IPS-18c (cell line): ENCODE data around the gene CERS5.

Experiments used
- H3K4me3 ChIP-seq: 2 replicates; pipeline ENCODE4 v1.7.0; 2013; ENCODE audit warnings: low read depth, mild to moderate bottlenecking, low read length, moderate library complexity; ENCODE audit not compliant: insufficient read depth
- H3K9me3 ChIP-seq: one replicate; pipeline ENCODE4 v1.6.1; 2013; ENCODE audit warnings: mild to moderate bottlenecking, low read length, moderate library complexity; ENCODE audit not compliant: control insufficient read depth, insufficient read depth

The CERS5 gene, protein sequence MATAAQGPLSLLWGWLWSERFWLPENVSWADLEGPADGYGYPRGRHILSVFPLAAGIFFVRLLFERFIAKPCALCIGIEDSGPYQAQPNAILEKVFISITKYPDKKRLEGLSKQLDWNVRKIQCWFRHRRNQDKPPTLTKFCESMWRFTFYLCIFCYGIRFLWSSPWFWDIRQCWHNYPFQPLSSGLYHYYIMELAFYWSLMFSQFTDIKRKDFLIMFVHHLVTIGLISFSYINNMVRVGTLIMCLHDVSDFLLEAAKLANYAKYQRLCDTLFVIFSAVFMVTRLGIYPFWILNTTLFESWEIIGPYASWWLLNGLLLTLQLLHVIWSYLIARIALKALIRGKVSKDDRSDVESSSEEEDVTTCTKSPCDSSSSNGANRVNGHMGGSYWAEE

DNA sequence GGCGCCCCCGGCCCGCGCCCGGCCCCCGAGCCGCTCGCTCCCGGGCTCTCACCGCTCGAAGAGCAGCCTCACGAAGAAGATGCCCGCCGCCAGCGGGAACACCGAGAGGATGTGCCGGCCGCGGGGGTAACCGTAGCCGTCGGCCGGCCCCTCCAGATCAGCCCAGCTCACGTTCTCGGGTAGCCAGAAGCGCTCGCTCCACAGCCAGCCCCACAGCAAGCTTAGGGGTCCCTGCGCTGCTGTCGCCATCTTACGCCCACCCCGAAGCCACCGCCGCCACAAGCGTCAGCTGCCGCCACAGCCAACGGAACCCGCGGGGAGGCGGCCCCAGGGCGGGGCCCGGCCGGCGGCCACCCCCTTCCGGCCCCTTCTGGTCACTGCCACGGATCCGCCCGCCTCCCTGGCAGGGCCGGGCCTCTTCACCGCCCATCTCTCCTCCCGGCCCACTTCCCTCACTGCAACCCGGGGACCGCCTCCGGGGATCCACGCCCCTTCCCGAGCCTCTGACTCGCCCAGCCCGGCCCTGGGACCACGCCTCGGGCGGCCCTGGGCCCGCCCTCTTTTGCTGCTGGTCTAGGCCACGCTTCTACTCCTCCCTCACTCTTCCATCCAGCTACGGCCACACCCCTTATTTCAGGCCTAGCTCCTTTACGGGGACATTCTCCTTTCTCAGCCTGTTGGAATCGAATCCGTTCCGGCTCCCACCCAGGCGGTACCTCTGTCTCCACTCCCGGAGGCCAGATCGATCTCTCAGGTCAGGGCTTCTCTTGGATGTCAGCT lies at the start of gene CERS5:
Gene CERS5, minus strand, starts transcription at position 321 of the 780 bp plus-strand sequence. Its CDS starts 72 bp downstream, at position 249.
- Histone ChIP-seq H3K9me3 (no peaks in the 10 kb centered on the region), H3K4me3 (peak within 1 kb of the TSS; percentile 83)

DNA sequence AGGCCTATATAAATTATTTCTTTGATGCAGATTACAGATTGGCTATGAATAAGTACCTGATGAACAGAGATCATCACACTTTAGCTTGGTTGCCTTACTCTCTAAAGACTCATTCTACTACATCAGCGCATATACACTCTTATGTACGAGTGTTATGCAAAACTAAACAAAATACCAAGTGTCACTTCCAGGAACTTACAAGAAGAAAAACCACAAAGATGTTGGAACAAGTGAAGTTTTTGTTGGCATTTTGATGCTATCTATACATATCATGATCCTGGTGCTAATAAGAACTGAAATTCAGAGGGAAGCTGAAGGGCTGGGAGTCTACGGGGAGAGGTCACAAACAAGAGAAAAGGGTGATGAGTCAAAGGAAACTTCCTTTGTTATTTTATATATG lies 47.9 kb upstream of the CERS5 start:
- Histone ChIP-seq H3K4me3 (no peak overlapping the region), H3K9me3 (no peaks in the 10 kb centered on the region)

DNA sequence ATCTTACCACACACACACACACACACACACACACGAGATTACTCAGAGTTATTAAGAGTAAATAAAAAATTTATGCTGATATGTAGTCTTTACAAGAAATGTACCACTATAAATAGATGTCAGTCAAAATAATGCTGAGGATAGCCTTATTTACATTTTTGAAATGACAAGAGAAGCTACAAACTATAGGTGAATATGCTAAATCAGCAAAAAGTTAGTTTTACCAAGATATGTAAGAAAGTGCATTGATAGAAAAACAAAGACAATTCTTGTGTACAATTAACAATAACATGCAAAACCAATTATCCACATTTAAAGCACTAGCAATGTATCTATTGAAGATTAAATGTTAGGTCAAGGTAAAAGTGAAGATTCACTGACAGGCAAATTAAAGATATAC lies 46.8 kb upstream of the CERS5 start:
- Histone ChIP-seq H3K4me3 (no peak overlapping the region), H3K9me3 (no peaks in the 10 kb centered on the region)

DNA sequence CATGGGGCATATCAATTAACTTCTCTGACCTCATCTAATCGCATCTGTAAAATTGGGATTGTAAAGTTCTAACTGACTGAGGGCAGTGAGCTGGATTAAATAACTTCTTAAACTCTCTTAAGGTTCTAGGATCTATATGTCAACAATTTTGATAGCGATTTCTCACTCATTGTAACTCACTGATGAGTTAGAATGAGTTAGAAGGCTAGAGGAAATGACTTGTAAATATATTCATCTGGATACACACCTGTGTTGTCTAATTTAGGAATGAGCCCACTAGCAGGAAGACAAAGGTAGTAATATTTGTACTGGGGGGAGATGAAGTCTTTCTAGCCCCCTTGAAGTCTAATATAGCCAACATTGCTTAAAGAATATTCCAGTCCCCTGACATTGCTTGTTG lies 46.3 kb upstream of the CERS5 start:
- no peaks in the 10 kb centered on the region for H3K9me3 ChIP-seq
- no peak overlapping the region for H3K4me3 ChIP-seq

DNA sequence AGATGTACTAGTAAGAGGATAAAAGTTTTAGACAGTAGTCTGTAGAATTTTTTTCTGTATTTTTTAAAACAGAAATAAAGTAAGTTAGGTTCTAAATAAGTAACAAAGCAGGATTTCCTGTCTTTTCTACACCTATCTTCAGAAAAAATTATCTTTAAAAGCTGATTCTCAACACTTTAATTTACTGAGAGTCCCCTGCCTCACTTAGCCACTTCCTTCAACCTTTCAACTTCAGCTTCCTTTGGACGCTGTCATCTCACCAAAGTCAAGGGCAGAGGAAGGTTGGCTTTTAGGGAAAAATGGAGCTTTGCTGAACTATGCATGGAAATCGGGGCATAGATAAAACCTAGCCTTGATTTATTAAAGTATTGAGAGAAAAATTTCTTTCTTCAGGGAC lies 44.9 kb upstream of the CERS5 start:
- no peak overlapping the region for H3K4me3 ChIP-seq
- no peaks in the 10 kb centered on the region for H3K9me3 ChIP-seq

DNA sequence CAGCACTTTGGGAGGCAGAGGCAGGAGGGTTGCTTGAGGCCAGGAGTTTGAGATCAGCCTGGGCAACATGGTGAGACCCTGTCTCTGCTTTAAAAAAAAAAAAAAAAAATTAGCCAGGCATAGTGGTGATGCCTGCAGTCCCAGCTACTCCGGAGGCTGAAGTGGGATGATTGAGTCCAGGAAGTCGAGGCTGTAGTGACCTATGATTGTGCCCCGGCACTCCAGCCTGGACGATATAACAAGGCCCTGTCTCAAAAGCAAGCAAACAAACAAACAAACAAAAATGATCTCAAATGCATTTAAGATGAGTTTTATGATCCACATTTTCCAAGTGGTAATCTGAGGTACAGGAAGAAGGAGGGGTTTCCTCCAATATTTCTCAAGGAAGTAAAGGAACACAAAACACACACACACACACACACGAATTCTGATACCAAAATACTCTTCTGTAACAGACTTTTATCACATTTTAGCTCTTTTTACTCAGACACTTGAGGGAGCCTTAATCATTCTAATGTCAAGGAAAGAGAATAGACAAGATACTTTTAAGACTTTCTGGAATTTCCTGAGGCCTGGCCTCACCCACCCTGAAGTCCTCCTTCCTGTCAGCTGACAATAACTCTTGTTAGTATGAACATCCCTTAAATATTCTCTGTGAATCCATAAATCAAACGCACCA lies 44.4 kb upstream of the CERS5 start:
- Histone ChIP-seq H3K4me3 (no peak overlapping the region), H3K9me3 (no peaks in the 10 kb centered on the region)

DNA sequence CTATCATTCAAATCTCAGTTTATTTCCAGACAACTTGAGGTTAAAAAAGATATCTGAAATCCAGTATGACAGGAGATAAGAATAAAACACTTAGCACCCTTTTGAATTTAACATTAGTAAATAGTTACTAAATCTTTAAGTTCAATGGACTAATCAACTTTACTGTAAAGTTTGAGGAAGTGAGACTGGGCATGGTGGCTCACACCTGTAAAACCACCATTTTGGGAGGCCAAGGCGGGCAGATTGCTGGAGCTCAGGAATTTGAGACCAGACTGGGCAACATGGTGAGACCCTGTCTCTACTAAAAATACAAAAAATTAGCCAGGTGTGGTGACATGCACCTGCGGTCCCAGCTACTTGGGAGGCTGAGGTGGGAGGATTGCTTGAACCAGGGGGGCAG lies 40.3 kb upstream of the CERS5 start:
- H3K9me3 ChIP-seq, result no peaks in the 10 kb centered on the region
- H3K4me3 ChIP-seq, result no peak overlapping the region

DNA sequence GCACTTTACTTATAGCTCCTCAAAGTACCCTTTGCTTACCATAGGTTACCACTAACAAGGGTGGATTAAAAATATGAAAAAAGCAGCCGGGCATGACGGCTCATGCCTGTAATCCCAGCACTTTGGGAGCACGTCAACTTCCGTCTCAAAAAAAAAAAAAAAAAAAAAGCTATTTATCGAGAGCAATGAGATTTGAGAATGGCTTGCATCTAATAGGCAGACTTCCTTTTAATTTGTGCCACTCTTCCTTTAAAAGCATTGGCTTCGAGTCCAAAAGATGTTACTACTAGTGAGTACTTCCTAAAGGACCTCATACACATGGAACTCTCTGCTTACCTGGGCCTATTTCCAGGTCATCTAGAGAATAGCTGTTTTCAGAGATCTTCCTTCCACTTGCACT lies 38.5 kb upstream of the CERS5 start:
- H3K9me3 ChIP-seq, result no peaks in the 10 kb centered on the region
- no peak overlapping the region for H3K4me3 ChIP-seq

DNA sequence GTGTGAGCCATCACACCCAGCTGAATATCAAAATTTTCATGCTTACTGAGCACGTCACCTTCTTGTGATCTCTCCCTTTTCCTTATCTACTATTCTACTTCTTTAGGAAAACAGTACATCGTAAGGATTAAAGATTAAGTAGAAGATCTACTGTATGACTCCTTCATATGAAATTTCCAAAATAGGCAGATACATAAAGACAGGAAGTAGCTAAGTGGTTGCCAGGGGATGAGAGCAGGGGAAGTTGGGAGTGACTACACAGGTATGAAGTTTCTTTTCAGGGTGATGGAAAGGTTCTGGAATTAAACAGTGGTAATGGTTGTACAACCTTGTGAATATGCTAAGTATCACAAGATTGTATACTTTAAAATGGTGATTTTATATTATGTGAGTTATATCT lies 36.5 kb upstream of the CERS5 start:
- no peak overlapping the region for H3K4me3 ChIP-seq

DNA sequence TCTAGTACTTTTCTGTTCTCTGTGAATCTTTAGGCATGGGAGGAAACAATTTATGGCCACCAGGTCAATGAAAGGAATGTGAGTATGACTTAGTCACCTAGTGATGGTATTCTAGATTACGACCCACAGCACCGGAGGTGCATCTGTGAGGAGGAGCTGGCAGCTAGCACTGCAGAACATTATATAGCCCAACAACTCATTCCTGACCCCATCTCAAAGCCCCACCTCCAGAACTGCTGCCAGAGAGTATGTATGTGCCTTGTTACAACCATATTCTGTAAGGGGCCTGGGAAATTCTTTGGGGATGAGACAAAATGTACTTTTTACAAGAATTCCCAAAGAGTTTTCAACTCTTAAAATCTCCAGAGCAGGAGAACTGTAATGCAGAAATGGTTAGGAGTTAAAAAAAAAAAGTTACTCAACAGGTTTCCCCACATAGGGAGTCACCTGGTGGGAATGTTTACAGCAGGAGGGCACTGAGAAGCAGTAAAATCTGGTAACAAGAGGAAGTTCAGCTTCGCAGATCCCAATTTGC lies 34.9 kb upstream of the CERS5 start:
- H3K9me3 ChIP-seq, result no peaks in the 10 kb centered on the region
- no peak overlapping the region for H3K4me3 ChIP-seq

More for the DNA sequence above, 36.5 kb upstream of the CERS5 start:
- H3K9me3 ChIP-seq, result no peaks in the 10 kb centered on the region

DNA sequence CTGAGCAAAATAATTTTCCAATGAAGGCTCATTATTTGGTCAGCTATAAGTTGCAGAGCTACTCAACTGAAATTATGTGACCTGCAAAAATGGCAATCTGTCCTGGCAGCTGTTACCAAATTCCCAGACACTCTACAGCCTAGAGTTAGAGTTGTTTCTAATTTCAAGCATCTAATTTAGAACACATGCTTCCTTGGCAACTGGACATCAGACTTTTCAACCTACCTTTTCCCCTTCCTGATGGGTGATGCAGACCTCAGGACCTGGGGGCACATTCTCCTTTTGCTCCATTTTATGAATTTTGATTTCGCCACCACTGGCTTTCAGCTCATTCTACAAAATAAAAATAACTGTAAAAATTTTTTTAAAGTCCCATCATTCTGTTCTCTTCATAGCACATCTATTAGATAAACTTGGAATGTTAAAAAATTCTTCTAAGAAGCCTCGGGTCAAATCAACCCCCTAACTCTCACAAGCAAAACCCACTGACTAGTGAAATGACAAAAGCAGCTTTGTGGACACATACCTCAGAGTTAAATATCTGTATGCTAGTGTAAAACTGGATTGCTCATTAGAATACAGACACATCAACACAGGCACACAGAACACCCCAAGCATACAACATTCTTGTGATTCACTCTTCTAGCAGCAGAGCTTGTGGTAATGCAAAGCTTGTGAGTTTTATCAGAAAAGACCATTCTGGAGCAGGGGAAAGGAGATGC lies 33.5 kb upstream of the CERS5 start:
- Histone ChIP-seq H3K4me3 (no peak overlapping the region), H3K9me3 (no peaks in the 10 kb centered on the region)

DNA sequence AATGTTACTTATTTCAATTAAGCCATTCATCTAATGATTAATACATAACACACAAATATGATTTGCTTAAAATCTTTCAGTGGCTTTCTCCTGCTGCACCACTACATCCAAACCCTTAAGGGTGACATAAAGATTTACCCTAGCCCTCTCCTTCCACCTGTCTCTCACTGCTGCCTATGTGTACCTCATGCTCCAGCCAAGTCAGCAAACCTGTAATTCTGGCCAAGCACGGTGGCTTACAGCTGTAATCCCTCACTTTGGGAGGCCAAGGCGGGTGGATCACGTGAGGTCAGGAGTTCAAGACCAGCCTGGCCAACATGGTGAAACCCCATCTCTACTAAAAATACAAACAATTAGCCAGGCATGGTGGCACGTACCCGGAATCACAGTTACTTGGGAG lies 31.7 kb upstream of the CERS5 start:
- H3K4me3 ChIP-seq, result no peak overlapping the region
- H3K9me3 ChIP-seq, result no peaks in the 10 kb centered on the region

DNA sequence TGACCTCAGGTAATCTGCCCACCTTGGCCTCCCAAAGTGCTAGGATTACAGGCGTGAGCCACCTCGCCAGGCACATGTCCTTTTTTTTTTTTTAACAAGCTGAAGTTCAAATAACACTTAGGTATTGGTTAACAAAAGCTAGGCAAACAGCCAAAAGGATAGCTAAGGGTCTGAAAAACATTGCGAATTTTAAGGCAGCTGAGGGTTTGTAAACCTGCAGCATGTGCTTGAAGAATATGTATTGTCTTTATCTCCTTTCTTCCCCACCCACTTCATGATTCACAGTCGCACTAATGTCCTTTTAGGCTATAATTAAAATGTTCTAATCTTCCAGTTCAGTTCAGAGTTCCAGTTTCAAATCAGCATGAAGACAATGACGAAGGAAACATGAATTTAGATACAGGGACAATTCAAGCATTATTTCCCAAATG lies 30.1 kb upstream of the CERS5 start:
- Histone ChIP-seq H3K4me3 (no peak overlapping the region), H3K9me3 (no peaks in the 10 kb centered on the region)

DNA sequence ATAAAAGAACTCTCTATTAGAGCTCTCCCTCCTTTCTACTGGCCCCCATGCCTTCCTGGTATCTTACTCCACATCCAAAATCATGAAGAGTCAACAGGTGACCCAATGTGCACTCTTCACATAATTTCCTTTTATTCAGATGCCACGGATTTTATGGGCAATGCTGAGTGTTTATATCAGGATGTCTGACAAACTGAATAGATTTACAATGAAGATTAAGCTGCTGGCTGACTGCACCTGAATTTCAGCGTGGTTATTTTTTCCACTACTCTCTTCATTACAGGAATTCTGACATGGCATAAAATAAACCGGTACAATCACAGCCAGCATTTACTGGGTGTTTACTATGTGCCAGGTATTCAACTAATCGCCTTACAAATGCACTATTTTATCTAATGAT lies 29.4 kb upstream of the CERS5 start:
- Histone ChIP-seq H3K4me3 (no peak overlapping the region), H3K9me3 (no peaks in the 10 kb centered on the region)

DNA sequence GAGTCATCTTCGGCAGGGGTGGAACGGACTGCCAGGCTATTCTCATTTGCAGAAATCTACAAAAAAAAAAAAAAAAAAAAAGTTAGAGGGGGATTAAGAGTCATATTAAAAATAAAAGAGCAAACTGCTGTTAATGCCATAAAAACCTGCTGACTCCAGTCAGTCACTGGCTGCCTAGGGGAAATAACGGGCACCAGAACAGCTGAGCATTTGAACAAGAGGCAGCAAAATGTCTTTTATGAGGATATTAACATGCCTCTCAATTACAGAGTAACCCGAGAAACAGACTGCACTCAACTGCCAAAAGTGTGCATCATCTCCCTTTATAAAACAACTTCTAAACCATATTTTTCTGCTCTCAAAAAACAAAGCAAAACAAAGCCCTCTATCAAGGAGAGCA lies 28.7 kb upstream of the CERS5 start:
- H3K9me3 ChIP-seq, result no peaks in the 10 kb centered on the region
- H3K4me3 ChIP-seq, result no peak overlapping the region

DNA sequence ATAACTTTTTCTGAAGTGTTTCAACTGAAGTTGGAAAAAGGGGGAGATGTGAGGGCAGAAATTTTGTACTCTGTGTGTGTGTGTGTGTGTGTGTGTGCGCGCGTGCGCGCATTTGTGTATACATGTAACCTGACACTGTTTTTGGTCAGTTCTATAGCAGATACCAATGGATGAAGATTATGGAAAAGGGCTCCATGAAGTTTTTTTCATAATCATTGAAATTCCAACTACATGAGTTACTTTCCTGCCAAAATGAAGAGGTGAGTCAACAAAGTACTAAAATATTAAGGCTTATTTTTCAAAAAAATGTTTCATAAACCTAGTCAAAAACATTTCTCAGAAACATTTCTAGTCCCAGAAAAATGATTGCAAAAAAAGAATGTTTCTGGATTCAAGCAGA lies 25.7 kb upstream of the CERS5 start:
- no peak overlapping the region for H3K4me3 ChIP-seq

DNA sequence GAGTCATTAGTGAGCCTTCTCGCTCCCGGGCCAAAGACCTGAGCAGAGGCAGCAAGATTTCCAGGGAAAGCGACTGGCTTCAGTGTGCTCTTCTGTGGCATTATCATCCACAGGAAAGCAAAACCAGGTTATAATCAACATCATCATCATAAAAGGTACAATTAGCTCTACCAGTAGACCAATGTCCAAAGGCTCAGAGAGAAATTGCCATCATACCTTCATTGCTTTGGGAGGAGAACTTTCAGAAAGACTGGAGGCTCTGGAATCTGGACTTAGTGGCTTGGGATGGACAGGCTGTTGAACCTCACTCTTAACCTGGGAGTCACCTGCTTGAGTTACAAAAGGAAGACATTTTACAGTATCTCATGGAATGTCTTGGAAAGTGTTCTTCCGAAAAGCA lies 25.1 kb upstream of the CERS5 start:
- H3K4me3 ChIP-seq, result no peak overlapping the region
- no peaks in the 10 kb centered on the region for H3K9me3 ChIP-seq

More for the DNA sequence above, 25.7 kb upstream of the CERS5 start:
- no peaks in the 10 kb centered on the region for H3K9me3 ChIP-seq
